WTC11 (cell line): ENCODE data around the gene TM9SF1. TPM values are rescaled to one million over a fixed set of nuclear protein-coding genes. Genes with fewer than 3 reads are reported as not detected.

Source experiments
- ATAC-seq: fragments of 200-7000 bp; cut with Tn5 transposase; 2 replicates; pipeline ENCODE4 v1.10.0; 2021; ENCODE audit warnings: mild to moderate bottlenecking, moderate library complexity
- CTCF ChIA-PET: fragments of 300-600 bp; sonication (Branson Sonifier 250); formaldehyde crosslinking; loops from one replicate; lab custom pipeline; 2021; ENCODE audit warnings: antibody characterized with exemption; lab: Charles Lee
- POLR2A ChIA-PET: fragments of 350-600 bp; sonication (Branson Sonifier 250); formaldehyde crosslinking; loops from one replicate; lab custom pipeline; 2021; ENCODE audit warnings: antibody characterized with exemption; lab: Charles Lee
- DNase-seq: peaks from one replicate; pipeline ENCODE4 v3.0.0; 2021; ENCODE audit warnings: low spot score
- H3K27ac Mint-ChIP-seq: 2 replicates; pipeline ENCODE4 v1.8.0; 2021; ENCODE audit warnings: mixed read lengths
- H3K27me3 Mint-ChIP-seq: 2 replicates; pipeline ENCODE4 v1.8.0; 2021; ENCODE audit warnings: low read depth, mild to moderate bottlenecking, moderate library complexity, mixed read lengths
- H3K36me3 Mint-ChIP-seq: 2 replicates; pipeline ENCODE4 v1.8.0; 2021; ENCODE audit warnings: mixed read lengths
- H3K4me1 Mint-ChIP-seq: 2 replicates; pipeline ENCODE4 v1.8.0; 2022; ENCODE audit warnings: mixed read lengths
- H3K4me3 Mint-ChIP-seq: 2 replicates; pipeline ENCODE4 v1.8.0; 2021; ENCODE audit warnings: mild to moderate bottlenecking, moderate library complexity, mixed read lengths
- H3K9me3 Mint-ChIP-seq: 2 replicates; pipeline ENCODE4 v1.8.0; 2021; ENCODE audit warnings: mixed read lengths
- ARID4B ChIP-seq: sonication (generic); formaldehyde crosslinking; IDR thresholded peaks from 2 replicates; pipeline ENCODE4 v1.8.0; 2023; ENCODE audit warnings: missing genetic modification reagents, mild to moderate bottlenecking, borderline replicate concordance
- ATF6 ChIP-seq: sonication (generic); formaldehyde crosslinking; IDR thresholded peaks from 2 replicates; pipeline ENCODE4 v1.8.1; 2023; ENCODE audit warnings: mild to moderate bottlenecking, missing genetic modification reagents
- FOXP4 ChIP-seq: sonication (generic); formaldehyde crosslinking; IDR thresholded peaks from 2 replicates; pipeline ENCODE4 v1.8.0; 2022; ENCODE audit warnings: mild to moderate bottlenecking, missing genetic modification reagents
- HMGXB4 ChIP-seq: sonication (generic); formaldehyde crosslinking; IDR thresholded peaks from 2 replicates; pipeline ENCODE4 v1.8.1; 2023; ENCODE audit warnings: mild to moderate bottlenecking, moderate library complexity, missing genetic modification reagents
- IRF2 ChIP-seq: sonication (generic); formaldehyde crosslinking; IDR thresholded peaks from 2 replicates; pipeline ENCODE4 v1.8.0; 2022; ENCODE audit warnings: low read depth, missing genetic modification reagents, borderline replicate concordance
- JUN ChIP-seq: sonication (generic); formaldehyde crosslinking; IDR thresholded peaks from 2 replicates; pipeline ENCODE4 v1.8.0; 2023; ENCODE audit warnings: mild to moderate bottlenecking, missing genetic modification reagents
- MXD4 ChIP-seq: fragments of 250-450 bp; sonication (Bioruptor Pico); IDR thresholded peaks from 2 replicates; pipeline ENCODE4 v1.8.0; 2021; ENCODE audit warnings: mild to moderate bottlenecking, moderate library complexity, borderline replicate concordance
- NFATC4 ChIP-seq: fragments of 250-450 bp; sonication (Bioruptor Pico); IDR thresholded peaks from 2 replicates; pipeline ENCODE4 v1.9.0; 2021; ENCODE audit warnings: mild to moderate bottlenecking
- NFYB ChIP-seq: sonication (generic); formaldehyde crosslinking; conservative IDR thresholded peaks from 2 replicates; pipeline ENCODE4 v1.8.0; 2022; ENCODE audit warnings: low read depth, missing genetic modification reagents
- NR1H2 ChIP-seq: sonication (generic); formaldehyde crosslinking; IDR thresholded peaks from 2 replicates; pipeline ENCODE4 v1.9.0; 2021; ENCODE audit warnings: mild to moderate bottlenecking, moderate library complexity, missing genetic modification reagents
- SMAD4 ChIP-seq: sonication (generic); formaldehyde crosslinking; IDR thresholded peaks from 2 replicates; pipeline ENCODE4 v1.8.0; 2022; ENCODE audit warnings: mild to moderate bottlenecking, missing genetic modification reagents
- SP1 ChIP-seq: sonication (generic); formaldehyde crosslinking; conservative IDR thresholded peaks from 2 replicates; pipeline ENCODE4 v1.8.1; 2022; ENCODE audit warnings: missing genetic modification reagents
- TEAD1 ChIP-seq: sonication (generic); formaldehyde crosslinking; IDR thresholded peaks from 2 replicates; pipeline ENCODE4 v1.8.0; 2022; ENCODE audit warnings: mild to moderate bottlenecking, missing genetic modification reagents
- TEAD4 ChIP-seq: sonication (generic); formaldehyde crosslinking; IDR thresholded peaks from 2 replicates; pipeline ENCODE4 v1.8.0; 2022; ENCODE audit warnings: mild to moderate bottlenecking, missing genetic modification reagents
- USF2 ChIP-seq: sonication (generic); formaldehyde crosslinking; IDR thresholded peaks from 2 replicates; pipeline ENCODE4 v1.8.1; 2023; ENCODE audit warnings: mild to moderate bottlenecking, missing genetic modification reagents, moderate library complexity
- ZNF317 ChIP-seq: sonication (generic); formaldehyde crosslinking; IDR thresholded peaks from 2 replicates; pipeline ENCODE4 v1.8.1; 2023; ENCODE audit warnings: low read depth, mild to moderate bottlenecking, moderate library complexity, missing genetic modification reagents, borderline replicate concordance
- ZNF512 ChIP-seq: sonication (generic); formaldehyde crosslinking; IDR thresholded peaks from 2 replicates; pipeline ENCODE4 v1.8.1; 2022; ENCODE audit warnings: missing genetic modification reagents, borderline replicate concordance
- total RNA-seq: library from RNA; stranded (reverse); gene quantifications from 3 replicates; pipeline ENCODE4 v1.2.3, GENCODE V29; 2021

Gene TM9SF1
- total RNA-seq, 1 experiment from 2014 or later, result 27.9 TPM

- ATAC-seq, result no peak
- Mint-ChIP-seq H3K4me1 (peaks cover 21% of the 10 kb centered on the region), H3K4me3 (peak overlapping the region; percentile 99), H3K27ac (no peak overlapping the region; the same call in 1 of the 2 replicates), H3K36me3 (peaks cover 48% of the 10 kb centered on the region), H3K9me3 (no peaks in the 10 kb centered on the region), H3K27me3 (no peaks in the 10 kb centered on the region)
- peak; percentile 28 for DNase-seq
- ChIA-PET CTCF (interaction anchor here (0.9 to 4.1 kb wide), 8 partner anchors 12 to 152 kb away, joined by 3 to 55 read pairs (median 10); partner anchors contain the start of genes DCAF11, DHRS1, IPO4 and IRF9), POLR2A (interaction anchor here (0.6 to 3.3 kb wide), 8 partner anchors 10 to 115 kb away, joined by 3 to 24 read pairs (median 8); partner anchors contain the start of genes CHMP4A, DCAF11, IRF9 and NRL)
- no peak for TF ChIP-seq HMGXB4
- no peak for TF ChIP-seq TEAD4
- 0 out of 2 replicates have a peak, but pooled peaks have one; percentile 14 for TF ChIP-seq ARID4B (CRISPR knock-in tag)
- TF ChIP-seq NFATC4, result no peak
- TF ChIP-seq USF2, result no peak
- TF ChIP-seq IRF2 (CRISPR knock-in tag), result no peak
- TF ChIP-seq ATF6 (CRISPR knock-in tag), result no peak
- TF ChIP-seq JUN (CRISPR knock-in tag), result 0 out of 2 replicates have a peak, but pooled peaks have one; percentile 6
- TF ChIP-seq ZNF512 (CRISPR knock-in tag), result no peak
These were observed 47.3 kb downstream of the TM9SF1 start for GRCh38 chr14:24147761-24148428.

GRCh38 chr14:24146978-24147760, 48.1 kb downstream of the TM9SF1 start, which contains the start of gene RNF31:
RNF31 (plus strand) TSS chr14:24147498; CDS start chr14:24147699, 201 bp downstream.
- Mint-ChIP-seq H3K4me1 (peaks cover 21% of the 10 kb centered on the region), H3K9me3 (no peaks in the 10 kb centered on the region), H3K27ac (peak within 1 kb of the TSS; percentile 98), H3K27me3 (no peaks in the 10 kb centered on the region), H3K36me3 (peaks cover 44% of the 10 kb centered on the region), H3K4me3 (peak within 1 kb of the TSS; percentile 99)
- peak; percentile 98 for DNase-seq
- ChIA-PET POLR2A (interaction anchor here (0.6 to 3.3 kb wide), 15 partner anchors 10 to 114 kb away, joined by 3 to 24 read pairs (median 4); partner anchors contain the start of genes CHMP4A, DCAF11, IRF9 and NRL), CTCF (interaction anchor here (0.5 to 4.1 kb wide), 20 partner anchors 11 to 284 kb away, joined by 3 to 55 read pairs (median 4); partner anchors contain the start of genes DCAF11, DHRS1, IPO4 and IRF9)
- ATAC-seq, result peak; percentile 89
- TF ChIP-seq TEAD1 (peak; percentile 47; the same call in 1 of the 2 replicates), USF2 (no peak), ZNF317 (no peak), MXD4 (CRISPR knock-in tag) (no peak), NR1H2 (no peak), SMAD4 (0 out of 2 replicates have a peak, but pooled peaks have one; percentile 22), NFYB (CRISPR knock-in tag) (peak; percentile 49; the same call in 1 of the 2 replicates), SP1 (CRISPR knock-in tag) (peak; percentile 57; the same call in 1 of the 2 replicates), FOXP4 (0 out of 2 replicates have a peak, but pooled peaks have one; percentile 33)
